IMR-90 (cell line): Measurements from ENCODE around the gene GNB5. TPM values are rescaled to one million over a fixed set of nuclear protein-coding genes. Genes with fewer than 3 reads are reported as not detected.

Experiments used
- ATAC-seq: fragments of 200-7000 bp; cut with Tn5 transposase; 2 replicates; pipeline ENCODE4 v1.9.1; 2020; ENCODE audit warnings: low read depth, mild to moderate bottlenecking, moderate library complexity
- BruUV-seq: library from RNA; stranded (reverse); fragments of 400-500 nt; replicated peaks from 2 replicates; lab custom pipeline; 2021; lab: Mats Ljungman, UMichigan
- CTCF ChIA-PET: fragments of 300-600 bp; formaldehyde crosslinking; extraction: SDS; loops from one replicate; lab custom pipeline; 2021; ENCODE audit warnings: antibody characterized with exemption; lab: Yijun Ruan, JAX
- POLR2A ChIA-PET: fragments of 300-600 bp; sonication (Branson Sonifier 250); formaldehyde crosslinking; loops from one replicate; lab custom pipeline; 2022; ENCODE audit warnings: antibody characterized with exemption; ENCODE audit not compliant: unreplicated experiment; lab: Charles Lee
- DNase-seq: peaks from one replicate; pipeline ENCODE4 v3.0.0; 2013
- H2AFZ ChIP-seq: replicated peaks from 2 replicates; pipeline ENCODE3; 2013; ENCODE audit warnings: low read length, mild to moderate bottlenecking; ENCODE audit not compliant: poor library complexity
- H2AK5ac ChIP-seq: 2 replicates; pipeline ENCODE4 v1.6.1; 2013; ENCODE audit warnings: low read depth, low read length, inconsistent platforms
- H2AK9ac ChIP-seq: replicated peaks from 2 replicates; pipeline ENCODE3; 2013; ENCODE audit warnings: mild to moderate bottlenecking, low read depth, low read length, moderate library complexity; ENCODE audit not compliant: poor library complexity
- H2BK120ac ChIP-seq: 2 replicates; pipeline ENCODE4 v1.6.1; 2013; ENCODE audit warnings: low read depth, low read length, inconsistent platforms
- H2BK15ac ChIP-seq: 3 replicates; pipeline ENCODE4 v1.6.1; 2013; ENCODE audit warnings: low read depth, low read length, inconsistent platforms
- H2BK20ac ChIP-seq: 2 replicates; pipeline ENCODE4 v1.6.1; 2013; ENCODE audit warnings: low read depth, mild to moderate bottlenecking, inconsistent platforms, low read length, moderate library complexity
- H2BK5ac ChIP-seq: 2 replicates; pipeline ENCODE4 v1.6.1; 2013; ENCODE audit warnings: mild to moderate bottlenecking, low read depth, low read length, inconsistent platforms; ENCODE audit not compliant: poor library complexity, severe bottlenecking
- H3K14ac ChIP-seq: replicated peaks from 2 replicates; pipeline ENCODE4 v1.6.1; 2013; ENCODE audit warnings: low read depth, low read length, inconsistent platforms
- H3K18ac ChIP-seq: 2 replicates; pipeline ENCODE4 v1.6.1; 2013; ENCODE audit warnings: low read depth, low read length, control low read depth
- H3K23ac ChIP-seq: 2 replicates; pipeline ENCODE4 v1.6.1; 2013; ENCODE audit warnings: low read depth, low read length, inconsistent platforms
- H3K27ac ChIP-seq: 2 replicates; pipeline ENCODE4 v1.5.1; 2013; ENCODE audit warnings: mild to moderate bottlenecking, control low read depth, low read length; ENCODE audit not compliant: insufficient read depth
- H3K27me3 ChIP-seq: 2 replicates; pipeline ENCODE4 v1.6.1; 2013; ENCODE audit warnings: low read length; ENCODE audit not compliant: control insufficient read depth, insufficient read depth
- H3K36me3 ChIP-seq: 2 replicates; pipeline ENCODE4 v1.6.1; 2013; ENCODE audit warnings: low read length, mixed read lengths; ENCODE audit not compliant: control insufficient read depth, insufficient read depth
- H3K4ac ChIP-seq: 2 replicates; pipeline ENCODE4 v1.6.1; 2013; ENCODE audit warnings: low read depth, low read length, inconsistent platforms
- H3K4me1 ChIP-seq: 2 replicates; pipeline ENCODE4 v1.6.1; 2013; ENCODE audit warnings: low read length, mixed read lengths; ENCODE audit not compliant: control insufficient read depth, insufficient read depth
- H3K4me2 ChIP-seq: 2 replicates; pipeline ENCODE4 v1.6.1; 2013; ENCODE audit warnings: low read depth, mild to moderate bottlenecking, control low read depth, low read length, moderate library complexity
- H3K4me3 ChIP-seq: 2 replicates; pipeline ENCODE4 v1.5.1; 2013; ENCODE audit warnings: low read depth, mild to moderate bottlenecking, control low read depth, low read length, moderate library complexity; ENCODE audit not compliant: insufficient read depth
- H3K56ac ChIP-seq: 2 replicates; pipeline ENCODE4 v1.6.1; 2013; ENCODE audit warnings: low read length, inconsistent platforms; ENCODE audit not compliant: insufficient read depth; ENCODE audit errors: extremely low read depth
- H3K79me1 ChIP-seq, 2 experiments: 2 replicates each; pipeline ENCODE4 v1.6.1; 2013; ENCODE audit warnings: low read length in 2 of 2, inconsistent platforms in 1 of 2, low read depth in 1 of 2
- H3K9ac ChIP-seq: 2 replicates; pipeline ENCODE4 v1.6.1; 2013; ENCODE audit warnings: low read depth, low read length, control low read depth
- H3K9me1 ChIP-seq: 2 replicates; pipeline ENCODE4 v1.6.1; 2013; ENCODE audit warnings: low read length, inconsistent platforms; ENCODE audit not compliant: insufficient read depth
- H3K9me3 ChIP-seq: 2 replicates; pipeline ENCODE4 v1.6.1; 2013; ENCODE audit warnings: low read length; ENCODE audit not compliant: control insufficient read depth, insufficient read depth
- H4K20me1 ChIP-seq: 2 replicates; pipeline ENCODE4 v1.6.1; 2013; ENCODE audit warnings: low read length, inconsistent platforms; ENCODE audit not compliant: insufficient read depth
- H4K5ac ChIP-seq: 2 replicates; pipeline ENCODE4 v1.6.1; 2013; ENCODE audit warnings: mild to moderate bottlenecking, low read depth, low read length, control low read depth
- H4K8ac ChIP-seq, 2 experiments: 2 replicates each; pipeline ENCODE4 v1.6.1; 2013; ENCODE audit warnings: low read depth in 2 of 2, low read length in 2 of 2, control low read depth in 1 of 2, inconsistent platforms in 1 of 2
- H4K91ac ChIP-seq: 2 replicates; pipeline ENCODE4 v1.6.1; 2013; ENCODE audit warnings: low read depth, low read length, inconsistent platforms; ENCODE audit not compliant: insufficient read depth
- BHLHE40 ChIP-seq: fragments of 150-350 bp; IDR thresholded peaks from 2 replicates; pipeline ENCODE4 v1.6.1; 2016; ENCODE audit warnings: mild to moderate bottlenecking, low read depth, low read length
- CHD1 ChIP-seq: IDR thresholded peaks from 2 replicates; pipeline ENCODE4 v1.6.1; 2012; ENCODE audit warnings: low read depth, low read length, improper control_type of control experiment
- CTCF ChIP-seq: conservative IDR thresholded peaks from 2 replicates; pipeline ENCODE4 v1.5.1; 2012; ENCODE audit warnings: mild to moderate bottlenecking, low read depth, low read length, improper control_type of control experiment
- ELK1 ChIP-seq: fragments of 150-350 bp; IDR thresholded peaks from 2 replicates; pipeline ENCODE4 v1.6.1; 2016; ENCODE audit warnings: low read depth, mild to moderate bottlenecking, low read length, moderate library complexity, borderline replicate concordance
- FOS ChIP-seq: fragments of 150-350 bp; IDR thresholded peaks from 2 replicates; pipeline ENCODE4 v1.6.1; 2016; ENCODE audit warnings: low read depth, low read length
- MAFK ChIP-seq: IDR thresholded peaks from 2 replicates; pipeline ENCODE4 v1.6.1; 2012; ENCODE audit warnings: low read depth, low read length, improper control_type of control experiment
- MAZ ChIP-seq: IDR thresholded peaks from 2 replicates; pipeline ENCODE4 v1.6.1; 2012; ENCODE audit warnings: low read depth, mild to moderate bottlenecking, low read length, improper control_type of control experiment, moderate library complexity, borderline replicate concordance
- MXI1 ChIP-seq: IDR thresholded peaks from 2 replicates; pipeline ENCODE4 v1.6.1; 2012; ENCODE audit warnings: low read depth, mild to moderate bottlenecking, low read length, moderate library complexity, borderline replicate concordance
- NFE2L2 ChIP-seq: fragments of 150-350 bp; IDR thresholded peaks from 2 replicates; pipeline ENCODE4 v1.6.1; 2016; ENCODE audit warnings: low read depth, mild to moderate bottlenecking, low read length
- POLR2A ChIP-seq: IDR thresholded peaks from 2 replicates; pipeline ENCODE4 v1.6.1; 2012; ENCODE audit warnings: mild to moderate bottlenecking, low read depth, low read length
- RAD21 ChIP-seq: IDR thresholded peaks from 2 replicates; pipeline ENCODE4 v1.6.1; 2012; ENCODE audit warnings: low read length, improper control_type of control experiment
- RCOR1 ChIP-seq: IDR thresholded peaks from 2 replicates; pipeline ENCODE4 v1.6.1; 2012; ENCODE audit warnings: mild to moderate bottlenecking, low read length, improper control_type of control experiment; ENCODE audit not compliant: insufficient replicate concordance
- RFX5 ChIP-seq: IDR thresholded peaks from 2 replicates; pipeline ENCODE4 v1.8.0; 2012; ENCODE audit warnings: low read depth, mild to moderate bottlenecking, low read length, moderate library complexity
- SMC3 ChIP-seq: fragments of 150-350 bp; IDR thresholded peaks from 2 replicates; pipeline ENCODE4 v1.6.1; 2016; ENCODE audit warnings: low read depth, mild to moderate bottlenecking, antibody characterized with exemption, low read length, moderate library complexity
- USF2 ChIP-seq: fragments of 150-350 bp; IDR thresholded peaks from 2 replicates; pipeline ENCODE4 v1.6.1; 2017; ENCODE audit warnings: mild to moderate bottlenecking, antibody characterized with exemption, low read length, low read depth
- WGBS, 2 experiments: methylation state at CpG; one replicate each; pipeline versions ENCODE4 v1.1.5 to v1.1.7; 2013; ENCODE audit warnings: missing lambda C conversion rate in 2 of 2; ENCODE audit not compliant: insufficient read length in 1 of 2; ENCODE audit errors: extremely low coverage in 2 of 2; 5-methylcytosine and 5-hydroxymethylcytosine counted together
- dilution Hi-C: fragments of 300-500 bp; cut with HindIII; formaldehyde crosslinking; loops from one replicate; pipeline ENCODE4 v1.14.3; 2018; ENCODE audit warnings: low sequenced_read_pairs; ENCODE audit not compliant: unreplicated experiment
- in situ Hi-C: fragments of 300-500 bp; cut with MboI; formaldehyde crosslinking; loops from 3 replicates; pipeline ENCODE4 v1.14.3; 2019; ENCODE audit warnings: low sequenced_read_pairs, inconsistent platforms, mixed read lengths
- intact Hi-C: fragments of 100-400 bp; cut with micrococcal nuclease; formaldehyde crosslinking; loops from 2 replicates; pipeline ENCODE4 v1.10.0; 2022
- polyA plus RNA-seq, 3 experiments: library from polyadenylated mRNA; depleted of rRNA; stranded (reverse); fragments of >200 nt; gene quantifications; 2 replicates each; pipeline ENCODE4 v1.2.3, GENCODE V29; 2012; ENCODE audit warnings: low replicate concordance in 1 of 3
- total RNA-seq: library from RNA; depleted of rRNA; stranded (reverse); fragments of >200 nt; gene quantifications from 2 replicates; pipeline ENCODE4 v1.2.3, GENCODE V29; 2012

Gene GNB5
- total and polyA plus RNA-seq, 2 of the 4 experiments (the other 2 are of a cell fraction) = 27.7 to 33.2 TPM

- intact Hi-C loops (loop anchor here (5.0 kb wide), 1 partner anchor 226 kb away; no protein-coding TSS in a partner anchor), in situ Hi-C loops (no loop called here), dilution Hi-C loops (no loop called here)
- DNase-seq (peak; percentile 67), ATAC-seq (peak; percentile 88)
- Histone ChIP-seq H4K91ac (no peak overlapping the region), H4K5ac (no peak overlapping the region), H2BK120ac (no peak overlapping the region), H3K4me3 (no peak overlapping the region), H3K9me3 (no peaks in the 10 kb centered on the region), H3K4ac (no peak overlapping the region), H3K27me3 (peaks cover 25% of the 10 kb centered on the region), H3K79me1 (no peaks in the 10 kb centered on the region), H2AFZ (peak overlapping the region; percentile 19), H2BK5ac (no peak overlapping the region), H3K9me1 (no peaks in the 10 kb centered on the region), H2AK5ac (no peak overlapping the region), H3K56ac (no peak overlapping the region), H2BK20ac (no peak overlapping the region), H4K20me1 (no peaks in the 10 kb centered on the region), H3K14ac (no peak overlapping the region), H3K23ac (no peak overlapping the region), H3K4me2 (no peak overlapping the region), H2AK9ac (no peak overlapping the region), H3K9ac (no peak overlapping the region), H3K27ac (no peak overlapping the region), H4K8ac (no peak overlapping the region), H3K36me3 (no peaks in the 10 kb centered on the region), H2BK15ac (no peak overlapping the region), H3K4me1 (no peaks in the 10 kb centered on the region), H3K18ac (no peak overlapping the region)
- BruUV-seq = no TSS peak
- 0% methylated on average over 1 of the region's 2 CpGs; no CpG with 5 or more reads in 1 of the 2 experiments for WGBS, 2 experiments
- no peak for TF ChIP-seq RFX5
- no peak for TF ChIP-seq MAZ
- no peak for TF ChIP-seq MXI1
- no peak for TF ChIP-seq USF2
- no peak for TF ChIP-seq BHLHE40
- TF ChIP-seq POLR2A = no peak
- peak; percentile 63 for TF ChIP-seq RAD21
- TF ChIP-seq FOS = no peak
- TF ChIP-seq CTCF = peak; percentile 84
- TF ChIP-seq ELK1 = no peak
- no peak for TF ChIP-seq CHD1
- TF ChIP-seq RCOR1 = no peak
- no peak for TF ChIP-seq NFE2L2
- TF ChIP-seq MAFK = peak; percentile 41; the same call in 1 of the 2 replicates
- TF ChIP-seq SMC3 = peak; percentile 64
- ChIA-PET CTCF (interaction anchor here (0.6 to 1.9 kb wide), 15 partner anchors 12 to 224 kb away, joined by 3 to 19 read pairs (median 3); partner anchors contain the start of gene GNB5), POLR2A (no interaction called here)
Observed at GRCh38 chr15:52208306-52208946, 17.2 kb upstream of the GNB5 start.
